H1 (cell line): Measurements from ENCODE around the gene PTPRD. TPM values are rescaled to one million over a fixed set of nuclear protein-coding genes. Genes with fewer than 3 reads are reported as not detected.

Experiments
- CTCF ChIA-PET: fragments of 300-600 bp; sonication (Branson Sonifier 250); formaldehyde crosslinking; loops from one replicate; lab custom pipeline; 2021; ENCODE audit not compliant: partially characterized antibody; lab: Charles Lee
- POLR2A ChIA-PET: fragments of 300-600 bp; sonication (Branson Sonifier 250); formaldehyde crosslinking; loops from one replicate; lab custom pipeline; 2021; ENCODE audit warnings: inconsistent platforms; ENCODE audit not compliant: partially characterized antibody; lab: Charles Lee
- DNase-seq, 2 experiments: peaks; one replicate each; pipeline versions ENCODE4 v3.0.0 to v3.0.0-alpha.2; 2010 to 2022; ENCODE audit warnings: low spot score in 2 of 2, low read depth in 1 of 2, mixed read lengths in 1 of 2
- FAIRE-seq: peaks from 2 replicates; lab custom pipeline; 2011; peaks lifted over from hg19 to GRCh38; lab: Jason Lieb, UNC
- H2AFZ ChIP-seq: 2 replicates; pipeline ENCODE4 v1.8.1; 2012; ENCODE audit warnings: low read length, inconsistent platforms
- H2AK5ac ChIP-seq: 2 replicates; pipeline ENCODE4 v1.6.1; 2013; ENCODE audit warnings: low read depth, low read length
- H2BK120ac ChIP-seq: replicated peaks from 2 replicates; pipeline ENCODE3; 2013; ENCODE audit warnings: low read depth, low read length, inconsistent platforms
- H2BK12ac ChIP-seq: 2 replicates; pipeline ENCODE4 v1.6.1; 2013; ENCODE audit warnings: low read depth, low read length
- H2BK15ac ChIP-seq: 2 replicates; pipeline ENCODE4 v1.6.1; 2013; ENCODE audit warnings: low read length
- H2BK20ac ChIP-seq: 2 replicates; pipeline ENCODE4 v1.6.1; 2013; ENCODE audit warnings: low read length
- H2BK5ac ChIP-seq: 2 replicates; pipeline ENCODE4 v1.6.1; 2013; ENCODE audit warnings: low read depth, low read length
- H3K14ac ChIP-seq: 2 replicates; pipeline ENCODE4 v1.6.1; 2013; ENCODE audit warnings: inconsistent platforms; ENCODE audit not compliant: insufficient read length
- H3K18ac ChIP-seq: 2 replicates; pipeline ENCODE4 v1.6.1; 2013; ENCODE audit warnings: low read length; ENCODE audit errors: extremely low read depth
- H3K23ac ChIP-seq: 2 replicates; pipeline ENCODE4 v1.6.1; 2013; ENCODE audit warnings: inconsistent platforms; ENCODE audit not compliant: insufficient read length
- H3K23me2 ChIP-seq: 2 replicates; pipeline ENCODE4 v1.6.1; 2013; ENCODE audit warnings: low read depth, low read length
- H3K27ac ChIP-seq: 2 replicates; pipeline ENCODE4 v1.6.1; 2011; ENCODE audit warnings: low read depth, low read length, inconsistent platforms
- H3K27me3 ChIP-seq, 4 experiments: replicated peaks in 1 of 4; 1 replicate in 1 of 4; 2 replicates in 3 of 4; pipeline versions ENCODE4 v1.6.1 to v1.8.1; 2011 to 2013; ENCODE audit warnings: low read length in 3 of 4, mild to moderate bottlenecking in 3 of 4, inconsistent platforms in 2 of 4, mixed read lengths in 2 of 4, moderate library complexity in 1 of 4; ENCODE audit not compliant: control insufficient read depth in 3 of 4, insufficient read depth in 3 of 4; ENCODE audit errors: extremely low read depth in 1 of 4
- H3K36me3 ChIP-seq, 4 experiments: 2 replicates each; pipeline versions ENCODE4 v1.6.1 to v1.8.1; 2011 to 2013; ENCODE audit warnings: mild to moderate bottlenecking in 4 of 4, low read length in 3 of 4, moderate library complexity in 2 of 4, control low read depth in 1 of 4, inconsistent platforms in 1 of 4; ENCODE audit not compliant: insufficient read depth in 4 of 4, control insufficient read depth in 2 of 4
- H3K4ac ChIP-seq: replicated peaks from 2 replicates; pipeline ENCODE3; 2013; ENCODE audit warnings: low read length, low read depth, mixed read lengths, inconsistent platforms; ENCODE audit not compliant: insufficient read length
- H3K4me1 ChIP-seq, 4 experiments: replicated peaks in 1 of 4; 1 replicate in 1 of 4; 2 replicates in 3 of 4; pipeline versions ENCODE4 v1.6.1 to v1.8.1; 2011 to 2013; ENCODE audit warnings: low read length in 3 of 4, inconsistent platforms in 2 of 4, mixed read lengths in 1 of 4; ENCODE audit not compliant: insufficient read depth in 4 of 4, control insufficient read depth in 3 of 4
- H3K4me2 ChIP-seq, 2 experiments: 2 replicates each; pipeline versions ENCODE4 v1.6.1 to v1.8.1; 2011 to 2013; ENCODE audit warnings: low read depth in 2 of 2, low read length in 2 of 2, control low read depth in 1 of 2, inconsistent platforms in 1 of 2, mild to moderate bottlenecking in 1 of 2; ENCODE audit not compliant: insufficient read depth in 1 of 2
- H3K4me3 ChIP-seq, 4 experiments: fragments of 200-600, 300-600 bp in 1 of 4; sonication (generic), shearing (Covaris generic), sonication (Bioruptor Twin) in 1 of 4; 2 replicates each; pipeline versions ENCODE4 v1.5.1 to v1.8.1; 2011 to 2016; ENCODE audit warnings: low read length in 4 of 4, low read depth in 3 of 4, control low read depth in 2 of 4, inconsistent platforms in 2 of 4, mild to moderate bottlenecking in 2 of 4, mixed read lengths in 1 of 4, moderate library complexity in 1 of 4; ENCODE audit not compliant: insufficient read depth in 2 of 4; ENCODE audit errors: extremely low read depth in 1 of 4
- H3K56ac ChIP-seq: replicated peaks from 2 replicates; pipeline ENCODE3; 2013; ENCODE audit warnings: low read depth, mild to moderate bottlenecking, mixed read lengths, low read length, inconsistent platforms; ENCODE audit not compliant: insufficient read length
- H3K79me1 ChIP-seq: 2 replicates; pipeline ENCODE4 v1.6.1; 2013; ENCODE audit warnings: low read depth, low read length, control low read depth
- H3K79me2 ChIP-seq, 2 experiments: 2 replicates each; pipeline versions ENCODE4 v1.6.1 to v1.8.1; 2012 to 2013; ENCODE audit warnings: low read length in 2 of 2, mild to moderate bottlenecking in 2 of 2, inconsistent platforms in 1 of 2; ENCODE audit not compliant: insufficient read depth in 2 of 2, control insufficient read depth in 1 of 2
- H3K9ac ChIP-seq, 4 experiments: replicated peaks in 1 of 4; 1 replicate in 1 of 4; 2 replicates in 3 of 4; pipeline versions ENCODE4 v1.6.1 to v1.8.1; 2011 to 2013; ENCODE audit warnings: low read depth in 3 of 4, low read length in 3 of 4, control low read depth in 2 of 4, mild to moderate bottlenecking in 2 of 4, moderate library complexity in 2 of 4, inconsistent platforms in 1 of 4; ENCODE audit errors: extremely low read depth in 1 of 4
- H3K9me3 ChIP-seq, 2 experiments: 2 replicates each; pipeline versions ENCODE4 v1.6.1 to v1.8.1; 2012 to 2013; ENCODE audit warnings: mild to moderate bottlenecking in 2 of 2, moderate library complexity in 2 of 2, control low read depth in 1 of 2, inconsistent platforms in 1 of 2, low read depth in 1 of 2, low read length in 1 of 2, mixed read lengths in 1 of 2; ENCODE audit not compliant: insufficient read depth in 2 of 2
- H4K20me1 ChIP-seq, 2 experiments: replicated peaks in 1 of 2; 2 replicates each; pipeline versions ENCODE3 to v1.8.1; 2011 to 2013; ENCODE audit warnings: inconsistent platforms in 2 of 2, low read length in 2 of 2, mild to moderate bottlenecking in 1 of 2; ENCODE audit not compliant: insufficient read depth in 2 of 2, control insufficient read depth in 1 of 2
- H4K5ac ChIP-seq: 2 replicates; pipeline ENCODE4 v1.6.1; 2013; ENCODE audit warnings: low read length, low read depth, mixed read lengths, inconsistent platforms; ENCODE audit not compliant: insufficient read length
- H4K8ac ChIP-seq: 2 replicates; pipeline ENCODE4 v1.8.0; 2013; ENCODE audit warnings: mild to moderate bottlenecking, moderate library complexity, low read length, inconsistent platforms; ENCODE audit not compliant: insufficient read depth; ENCODE audit errors: extremely low read depth
- H4K91ac ChIP-seq: replicated peaks from 2 replicates; pipeline ENCODE3; 2013; ENCODE audit warnings: low read length, mixed read lengths, inconsistent platforms; ENCODE audit not compliant: insufficient read length
- ATF2 ChIP-seq: IDR thresholded peaks from 2 replicates; pipeline ENCODE4 v1.6.1; 2012; ENCODE audit warnings: low read length, inconsistent platforms
- BCL11A ChIP-seq, 2 experiments: IDR thresholded peaks; one replicate each; pipeline ENCODE4 v1.6.1; 2011; ENCODE audit warnings: low read depth in 2 of 2, low read length in 2 of 2, mild to moderate bottlenecking in 2 of 2
- CHD2 ChIP-seq: IDR thresholded peaks from 2 replicates; pipeline ENCODE4 v1.6.1; 2012; ENCODE audit warnings: low read length, improper control_type of control experiment
- CTBP2 ChIP-seq: IDR thresholded peaks from 2 replicates; pipeline ENCODE4 v1.7.0; 2011; ENCODE audit warnings: borderline replicate concordance, mild to moderate bottlenecking, moderate library complexity, mixed read lengths, low read length; ENCODE audit not compliant: insufficient read depth, insufficient read length
- GTF2F1 ChIP-seq: IDR thresholded peaks from 2 replicates; pipeline ENCODE4 v1.6.1; 2012; ENCODE audit warnings: low read depth, low read length, improper control_type of control experiment, borderline replicate concordance
- KDM1A ChIP-seq: fragments of 200-600, 300-600 bp; sonication (generic); IDR thresholded peaks from 2 replicates; pipeline ENCODE4 v1.7.1; 2016; ENCODE audit warnings: mild to moderate bottlenecking, low read length, borderline replicate concordance
- NANOG ChIP-seq: IDR thresholded peaks from 2 replicates; pipeline ENCODE4 v1.6.1; 2011; ENCODE audit warnings: low read length, low read depth, mild to moderate bottlenecking, inconsistent platforms; ENCODE audit not compliant: insufficient read depth, poor library complexity, severe bottlenecking
- POLR2AphosphoS5 ChIP-seq: IDR thresholded peaks from 2 replicates; pipeline ENCODE4 v1.6.1; 2011; ENCODE audit warnings: low read depth, low read length
- RBBP5 ChIP-seq: IDR thresholded peaks from 2 replicates; pipeline ENCODE4 v1.7.1; 2012; ENCODE audit warnings: low read depth, mild to moderate bottlenecking, inconsistent platforms, low read length, moderate library complexity, borderline replicate concordance
- RFX5 ChIP-seq: IDR thresholded peaks from 2 replicates; pipeline ENCODE4 v1.6.1; 2011; ENCODE audit warnings: low read depth, low read length, improper control_type of control experiment, borderline replicate concordance
- RXRA ChIP-seq: IDR thresholded peaks from 2 replicates; pipeline ENCODE4 v1.6.1; 2011; ENCODE audit warnings: low read depth, mild to moderate bottlenecking, low read length, moderate library complexity; ENCODE audit not compliant: insufficient read depth
- SP2 ChIP-seq: IDR thresholded peaks from 2 replicates; pipeline ENCODE4 v1.6.1; 2012; ENCODE audit warnings: mild to moderate bottlenecking, low read length, inconsistent platforms
- WGBS, 2 experiments: shearing (Covaris generic) in 1 of 2; methylation state at CpG; one replicate each; pipeline versions ENCODE4 v1.1.6 to v1.1.7; 2013 to 2015; ENCODE audit warnings: low lambda C conversion rate in 2 of 2, mixed read lengths in 2 of 2, inconsistent platforms in 1 of 2, low coverage in 1 of 2, missing lambda C conversion rate in 1 of 2; ENCODE audit not compliant: insufficient replicate concordance in 2 of 2, insufficient coverage in 1 of 2, insufficient read length in 1 of 2; ENCODE audit errors: extremely low coverage in 1 of 2, missing lambda C conversion rate in 1 of 2; 5-methylcytosine and 5-hydroxymethylcytosine counted together
- polyA plus RNA-seq, 7 experiments: library from polyadenylated mRNA; depleted of rRNA in 3 of 7; stranded (reverse) in 5 of 7; unstranded in 2 of 7; fragments of >200 nt in 5 of 7; fragments of 200-250 nt in 2 of 7; gene quantifications; 1 replicate in 5 of 7; 2 replicates in 1 of 7; 4 replicates in 1 of 7; pipeline versions ENCODE4 v1.2.1 to v1.2.3, GENCODE V29; 2011 to 2013; ENCODE audit warnings: missing spikeins in 2 of 7, mixed read lengths in 2 of 7
- total RNA-seq: library from RNA; stranded (reverse); fragmentation: NEBNext Ultra II Directional; extraction: Animal tissue kit (Norgen Biotek cat#: 25700); gene quantifications from 2 replicates; pipeline ENCODE4 v1.2.1, GENCODE V29; 2021

PTPRD gene
- total and polyA plus RNA-seq, 2 of the 8 experiments (the other 6 are each of a cell fraction or from before 2014, with no cell fraction given): 17.2 to 77.0 TPM

- FAIRE-seq: no peak
- Histone ChIP-seq H3K27ac (no peak overlapping the region), H3K79me2 (no peaks in the 10 kb centered on the region), H4K91ac (no peak overlapping the region), H2BK120ac (no peak overlapping the region), H3K79me1 (no peaks in the 10 kb centered on the region), H3K4me1 (no peaks in the 10 kb centered on the region), H3K4me2 (no peak overlapping the region), H4K5ac (no peak overlapping the region), H3K9me3 (no peaks in the 10 kb centered on the region), H4K8ac (no peak overlapping the region), H3K36me3 (no peaks in the 10 kb centered on the region), H3K4me3 (no peak overlapping the region), H2AFZ (no peak overlapping the region), H3K9ac (no peak overlapping the region), H2BK20ac (no peak overlapping the region), H2BK15ac (no peak overlapping the region), H4K20me1 (no peaks in the 10 kb centered on the region), H3K14ac (no peak overlapping the region), H2BK12ac (no peak overlapping the region), H3K18ac (no peak overlapping the region), H3K23me2 (no peaks in the 10 kb centered on the region), H2BK5ac (no peak overlapping the region), H2AK5ac (no peak overlapping the region), H3K56ac (no peak overlapping the region), H3K27me3 (no peaks in the 10 kb centered on the region), H3K4ac (no peak overlapping the region), H3K23ac (no peak overlapping the region)
- POLR2A ChIA-PET: no interaction called here
- DNase-seq: no peak
- CTCF ChIA-PET: interaction anchor here (0.6 kb wide), 1 partner anchor 337 kb away, joined by 3 read pairs; no protein-coding TSS in a partner anchor
- 33% methylated on average over 1 of the region's 1 CpG; no CpG with 5 or more reads in 1 of the 2 experiments for WGBS, 2 experiments
- TF ChIP-seq POLR2AphosphoS5: no peak
- no peak for TF ChIP-seq GTF2F1
- no peak for TF ChIP-seq NANOG
- no peak for TF ChIP-seq CHD2
- no peak for TF ChIP-seq RFX5
- no peak for TF ChIP-seq KDM1A
- TF ChIP-seq RBBP5: no peak
- no peak for TF ChIP-seq CTBP2
- no peak for TF ChIP-seq BCL11A (IDR thresholded peaks at IDR 0.05; ENCODE audit: low read depth in 2 of 2, low read length in 2 of 2)
- no peak for TF ChIP-seq SP2
- no peak for TF ChIP-seq ATF2
- no peak for TF ChIP-seq RXRA
Observed at GRCh38 chr9:9186086-9186485, 1426.7 kb downstream of the PTPRD start.
